ENCODE data around the gene SNRPB.

The SNRPB gene

GRCh38 chr20:2418388-2418787 is 52.2 kb downstream of the SNRPB start:
- DNase-seq (ENCODE audit: low spot score), result no peak
- TF ChIP-seq CTCF (IDR thresholded peaks at IDR 0.05; ENCODE audit: extremely low read depth, missing control alignments), result no peak

- DNase-seq (ENCODE audit: low spot score), result no peak
- TF ChIP-seq CTCF (IDR thresholded peaks at IDR 0.05; ENCODE audit: extremely low read depth, missing control alignments), result no peak
Measured at GRCh38 chr20:2417213-2417541, 53.4 kb downstream of the SNRPB start.

- no peak for TF ChIP-seq CTCF (IDR thresholded peaks at IDR 0.05; ENCODE audit: extremely low read depth, missing control alignments)
- no peak for DNase-seq (ENCODE audit: low spot score)
Measured at GRCh38 chr20:2416541-2417212, 53.9 kb downstream of the SNRPB start.

Data from GM20000 (cell line).